22Rv1 (cell line): ENCODE measurements around the gene NOL9.

Experiments
- CTCF ChIP-seq: fragments of 450-650 bp; IDR thresholded peaks from 2 replicates; pipeline ENCODE4 v1.5.1; 2017; ENCODE audit warnings: mild to moderate bottlenecking
- ZFX ChIP-seq: fragments of 450-650 bp; IDR thresholded peaks from 2 replicates; pipeline ENCODE4 v1.6.1; 2017; ENCODE audit warnings: antibody characterized with exemption, borderline replicate concordance

DNA sequence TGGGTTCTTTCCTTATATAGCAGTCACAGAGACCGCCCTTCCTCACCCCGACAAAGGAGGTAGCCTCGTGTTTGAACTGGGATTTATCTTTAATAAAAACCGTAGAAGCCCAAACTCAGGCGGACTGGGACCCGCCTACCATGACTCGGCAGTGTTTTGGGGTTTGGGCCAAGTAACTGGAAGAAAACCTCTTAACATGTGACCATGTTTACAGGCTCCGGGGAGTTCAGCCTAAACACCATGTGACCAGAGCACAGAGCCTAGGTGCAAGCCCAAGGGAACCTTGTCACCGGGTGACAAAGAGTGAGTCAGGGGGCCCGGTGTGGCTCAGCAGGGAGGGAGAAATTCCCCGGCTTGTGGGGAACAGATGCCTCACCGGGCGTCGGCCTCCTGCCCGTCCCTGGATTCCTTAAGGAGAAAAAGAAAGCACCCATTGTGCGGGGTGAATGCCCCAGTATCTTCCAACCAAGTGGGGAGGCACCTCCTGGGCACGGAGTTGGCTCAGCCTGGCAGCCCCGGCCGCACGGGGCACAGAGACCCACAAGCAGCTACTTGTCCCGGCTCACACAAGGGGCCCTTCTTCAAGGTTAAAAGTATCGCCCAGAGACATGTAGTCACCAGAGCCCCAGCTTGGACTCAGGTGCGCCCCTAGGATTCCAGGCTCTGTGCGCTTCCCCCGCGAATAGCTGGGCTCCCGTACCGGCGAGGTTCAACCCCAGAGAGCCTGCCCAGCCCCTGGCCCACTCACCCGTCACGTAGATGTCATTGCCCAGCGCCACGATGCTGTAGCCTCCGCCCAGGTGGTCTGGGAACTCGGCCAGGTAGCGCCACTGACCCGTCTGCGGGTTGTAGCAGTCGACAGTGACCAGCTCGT is 47.0 kb upstream of the NOL9 start:
- TF ChIP-seq CTCF (no peak), ZFX (no peak)
